A673 (cell line): ENCODE data around the gene TNNT1. TPM values are rescaled to one million over a fixed set of nuclear protein-coding genes. Genes with fewer than 3 reads are reported as not detected.

Experiments used
- BruUV-seq: library from RNA; stranded (reverse); fragments of 400-500 nt; replicated peaks from 2 replicates; lab custom pipeline; 2021; lab: Mats Ljungman, UMichigan
- CTCF ChIA-PET: fragments of 300-600 bp; sonication (Branson Sonifier 250); formaldehyde crosslinking; loops from one replicate; lab custom pipeline; 2022; ENCODE audit warnings: antibody characterized with exemption; lab: Charles Lee
- POLR2A ChIA-PET: fragments of 300-600 bp; sonication (Branson Sonifier 250); formaldehyde crosslinking; loops from one replicate; lab custom pipeline; 2022; ENCODE audit warnings: antibody characterized with exemption; ENCODE audit not compliant: low non-redundant PET; lab: Charles Lee
- DNase-seq: peaks from one replicate; pipeline ENCODE4 v3.0.0-alpha.2; 2015; ENCODE audit warnings: low spot score
- H3K27ac ChIP-seq: fragments of 200-600 bp; sonication (generic); 2 replicates; pipeline ENCODE4 v1.5.1; 2016; ENCODE audit warnings: mixed run types, low read depth, mild to moderate bottlenecking, mixed read lengths, antibody characterized with exemption, low read length; ENCODE audit not compliant: poor library complexity, severe bottlenecking
- H3K27me3 ChIP-seq: fragments of 200-600 bp; sonication (generic); replicated peaks from 2 replicates; pipeline ENCODE4 v1.6.1; 2017; ENCODE audit warnings: mixed run types, low read depth, mild to moderate bottlenecking, mixed read lengths, antibody characterized with exemption, low read length; ENCODE audit not compliant: insufficient read depth, poor library complexity
- H3K36me3 ChIP-seq: fragments of 200-600 bp; sonication (generic); 2 replicates; pipeline ENCODE4 v1.6.1; 2016; ENCODE audit warnings: mixed run types, mild to moderate bottlenecking, mixed read lengths, antibody characterized with exemption, low read length; ENCODE audit not compliant: insufficient read depth, poor library complexity, severe bottlenecking
- H3K4me1 ChIP-seq: fragments of 200-600 bp; sonication (generic); 2 replicates; pipeline ENCODE4 v1.6.1; 2017; ENCODE audit warnings: mixed run types, mild to moderate bottlenecking, mixed read lengths, antibody characterized with exemption, low read length; ENCODE audit not compliant: insufficient read depth, poor library complexity, severe bottlenecking
- H3K4me3 ChIP-seq: fragments of 200-600 bp; sonication (generic); 2 replicates; pipeline ENCODE4 v1.5.1; 2016; ENCODE audit warnings: low read depth, mixed run types, mild to moderate bottlenecking, mixed read lengths, low read length; ENCODE audit not compliant: poor library complexity, severe bottlenecking
- H3K9me3 ChIP-seq: fragments of 200-600 bp; sonication (generic); 2 replicates; pipeline ENCODE4 v1.6.1; 2016; ENCODE audit warnings: mixed run types, low read depth, mild to moderate bottlenecking, mixed read lengths, antibody characterized with exemption, low read length; ENCODE audit not compliant: poor library complexity, severe bottlenecking
- EZH2 ChIP-seq: fragments of 200-600 bp; sonication (generic); IDR thresholded peaks from 2 replicates; pipeline ENCODE4 v1.6.1; 2017; ENCODE audit warnings: borderline replicate concordance, low read depth, mild to moderate bottlenecking, mixed read lengths, antibody characterized with exemption, low read length; ENCODE audit not compliant: poor library complexity, severe bottlenecking
- intact Hi-C: fragments of 100-400 bp; cut with micrococcal nuclease; formaldehyde crosslinking; loops from one replicate; pipeline ENCODE4 v1.10.0; 2022; ENCODE audit not compliant: unreplicated experiment
- total RNA-seq: library from RNA; stranded (reverse); gene quantifications from 2 replicates; pipeline ENCODE4 v1.2.3, GENCODE V29; 2021
- TF ChIP-seq, protein P1 (sequence below): fragments of 300-800, 200-600 bp; sonication (generic); conservative IDR thresholded peaks from 2 replicates; pipeline ENCODE4 v1.5.1; 2017; ENCODE audit warnings: low read depth, mild to moderate bottlenecking, antibody characterized with exemption, low read length, moderate library complexity, mixed read lengths

Gene TNNT1
- total RNA-seq, 1 experiment from 2014 or later, result 37.6 TPM

DNA sequence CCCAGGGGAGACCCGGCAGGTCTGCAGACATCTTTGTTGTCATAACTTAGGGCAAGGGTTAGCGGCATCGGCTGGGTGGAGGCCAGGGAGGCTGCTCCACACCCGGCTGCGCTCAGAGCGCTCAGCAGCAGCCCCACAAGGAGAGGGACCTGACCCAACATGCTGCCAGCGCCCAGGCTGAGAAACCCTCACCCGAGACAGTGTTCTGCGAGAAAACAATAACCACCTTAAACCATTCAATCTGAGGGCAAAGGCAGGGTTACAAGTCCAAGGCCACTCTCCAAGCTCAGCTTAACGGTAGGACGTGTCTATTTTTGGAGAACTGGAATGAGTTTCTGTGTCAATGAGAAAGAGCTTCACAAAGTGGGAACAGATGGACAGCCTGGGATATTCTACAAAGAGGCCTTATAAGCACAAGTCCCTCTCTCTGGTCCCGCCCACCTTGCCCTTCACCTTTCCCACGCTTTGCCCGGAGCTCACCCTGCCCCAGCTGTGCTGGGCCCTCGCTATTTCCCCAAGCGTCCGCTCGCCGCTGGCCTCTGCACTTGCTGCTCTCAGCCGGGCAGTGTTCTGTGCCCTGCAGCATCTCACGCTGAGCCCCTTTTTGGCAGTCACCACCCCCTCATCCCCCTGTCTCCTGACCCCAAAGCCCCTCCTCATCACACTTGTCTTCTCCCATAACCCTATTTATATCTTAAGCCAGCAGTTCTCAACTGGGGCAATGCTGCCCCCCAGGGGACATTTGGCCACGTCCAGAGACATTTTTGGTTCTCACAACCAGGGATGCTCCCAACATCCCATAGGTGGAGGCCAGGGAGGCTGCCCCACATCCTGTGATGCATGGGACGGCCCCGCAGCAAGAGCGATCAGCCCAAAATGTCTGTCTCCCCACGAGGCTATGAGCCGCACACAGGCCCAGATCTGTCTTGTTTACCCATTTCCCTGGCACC, 49.2 kb downstream of the TNNT1 start:
- H3K36me3 ChIP-seq, result peaks cover 15% of the 10 kb centered on the region
- no peak for TF ChIP-seq EZH2
- TF ChIP-seq, protein P1, sequence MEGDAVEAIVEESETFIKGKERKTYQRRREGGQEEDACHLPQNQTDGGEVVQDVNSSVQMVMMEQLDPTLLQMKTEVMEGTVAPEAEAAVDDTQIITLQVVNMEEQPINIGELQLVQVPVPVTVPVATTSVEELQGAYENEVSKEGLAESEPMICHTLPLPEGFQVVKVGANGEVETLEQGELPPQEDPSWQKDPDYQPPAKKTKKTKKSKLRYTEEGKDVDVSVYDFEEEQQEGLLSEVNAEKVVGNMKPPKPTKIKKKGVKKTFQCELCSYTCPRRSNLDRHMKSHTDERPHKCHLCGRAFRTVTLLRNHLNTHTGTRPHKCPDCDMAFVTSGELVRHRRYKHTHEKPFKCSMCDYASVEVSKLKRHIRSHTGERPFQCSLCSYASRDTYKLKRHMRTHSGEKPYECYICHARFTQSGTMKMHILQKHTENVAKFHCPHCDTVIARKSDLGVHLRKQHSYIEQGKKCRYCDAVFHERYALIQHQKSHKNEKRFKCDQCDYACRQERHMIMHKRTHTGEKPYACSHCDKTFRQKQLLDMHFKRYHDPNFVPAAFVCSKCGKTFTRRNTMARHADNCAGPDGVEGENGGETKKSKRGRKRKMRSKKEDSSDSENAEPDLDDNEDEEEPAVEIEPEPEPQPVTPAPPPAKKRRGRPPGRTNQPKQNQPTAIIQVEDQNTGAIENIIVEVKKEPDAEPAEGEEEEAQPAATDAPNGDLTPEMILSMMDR, result peak; percentile 32; the same call in 1 of the 2 replicates
- H3K4me3 ChIP-seq, result no peak overlapping the region
- no peaks in the 10 kb centered on the region for H3K27me3 ChIP-seq
- no peaks in the 10 kb centered on the region for H3K4me1 ChIP-seq
- ChIA-PET POLR2A (no interaction called here), CTCF (interaction anchor here (0.6 kb wide), 1 partner anchor 11 kb away, joined by 4 read pairs; no protein-coding TSS in a partner anchor)
- no peak for DNase-seq
- no peak overlapping the region for H3K27ac ChIP-seq
- peaks cover 4% of the 10 kb centered on the region for H3K9me3 ChIP-seq
- intact Hi-C loops, result no loop called here
- BruUV-seq, result no TSS peak

DNA sequence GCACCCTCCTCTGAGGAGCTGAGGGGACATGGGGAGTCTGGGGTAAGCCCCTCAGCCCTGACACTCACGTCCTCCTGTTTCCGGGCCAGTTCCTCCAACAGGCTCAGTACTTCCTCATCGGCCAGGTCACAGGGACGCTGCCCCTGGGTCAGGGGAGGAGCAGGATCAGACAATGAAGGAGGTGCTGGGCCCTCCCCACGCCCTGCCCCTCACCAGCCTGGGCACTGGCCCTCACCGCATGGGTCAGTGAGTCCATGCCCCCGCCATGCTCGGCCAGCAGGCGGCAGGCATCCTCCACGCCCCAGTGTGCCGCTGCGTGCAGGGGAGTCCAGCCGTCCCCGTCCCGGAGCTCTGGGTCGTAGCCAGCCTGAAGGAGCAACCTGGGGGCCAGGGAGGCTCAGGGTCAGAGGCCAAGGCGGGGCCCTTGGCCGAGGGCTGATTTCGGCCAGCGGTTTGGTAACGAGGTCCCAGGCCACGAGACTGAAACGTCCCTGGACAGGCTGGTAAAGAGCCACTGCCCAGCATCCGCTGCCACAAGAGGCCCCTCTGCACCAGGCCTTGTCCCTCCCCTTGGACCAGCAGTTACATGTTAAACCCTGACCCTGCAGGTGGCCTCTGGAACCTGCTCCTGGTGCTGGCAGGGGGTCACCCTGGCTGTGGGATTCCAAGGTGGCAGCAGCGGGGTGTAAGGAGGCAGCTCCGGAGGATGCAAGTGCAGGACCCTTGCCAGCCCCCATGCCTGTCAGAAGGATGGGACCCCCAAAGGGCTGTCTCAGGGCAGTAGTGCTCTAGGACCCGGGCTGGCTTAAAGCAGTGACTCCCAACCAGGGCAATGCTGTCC, 50.1 kb downstream of the TNNT1 start:
- no TSS peak for BruUV-seq
- intact Hi-C loops, result no loop called here
- Histone ChIP-seq H3K27me3 (no peaks in the 10 kb centered on the region), H3K4me3 (no peak overlapping the region), H3K4me1 (no peaks in the 10 kb centered on the region), H3K36me3 (peaks cover 15% of the 10 kb centered on the region), H3K9me3 (peaks cover 4% of the 10 kb centered on the region), H3K27ac (no peak overlapping the region)
- TF ChIP-seq, protein P1, result no peak
- no peak for TF ChIP-seq EZH2
- DNase-seq, result no peak
- POLR2A ChIA-PET, result no interaction called here
- CTCF ChIA-PET, result interaction anchor here (0.6 kb wide), 1 partner anchor 10 kb away, joined by 4 read pairs; no protein-coding TSS in a partner anchor
